GM12878 (cell line): ENCODE data around the gene OLFM2. TPM values are rescaled to one million over a fixed set of nuclear protein-coding genes. Genes with fewer than 3 reads are reported as not detected.
A peak's percentile ranks its signal among the peaks of the same experiment; 100 is the strongest.

ENCODE experiments used
- ATAC-seq: fragments of 200-7000 bp; cut with Tn5 transposase; 3 replicates; pipeline ENCODE4 v1.9.1; 2020; ENCODE audit warnings: mild to moderate bottlenecking, moderate library complexity
- BruUV-seq: library from RNA; stranded (reverse); fragments of 400-500 nt; replicated peaks from 2 replicates; lab custom pipeline; 2021; lab: Mats Ljungman, UMichigan
- CTCF ChIA-PET: fragments of 300-600 bp; sonication (Branson Sonifier 250); formaldehyde crosslinking; extraction: SDS; loops from one replicate; lab custom pipeline; 2021; ENCODE audit warnings: inconsistent platforms; lab: Yijun Ruan, JAX
- POLR2A ChIA-PET: fragments of 350-600 bp; formaldehyde crosslinking; extraction: SDS; loops from one replicate; lab custom pipeline; 2021; ENCODE audit warnings: inconsistent platforms; lab: Charles Lee
- RAD21 ChIA-PET: fragments of 300-600 bp; sonication (Branson Sonifier 250); formaldehyde crosslinking; loops from one replicate; lab custom pipeline; 2023; ENCODE audit warnings: antibody characterized with exemption; ENCODE audit not compliant: unreplicated experiment; lab: Charles Lee
- SMC1A ChIA-PET: fragments of 300-600 bp; sonication (Branson Sonifier 250); formaldehyde crosslinking; loops from one replicate; lab custom pipeline; 2023; ENCODE audit not compliant: unreplicated experiment, uncharacterized antibody; lab: Charles Lee
- DNase-seq: peaks from one replicate; pipeline ENCODE4 v3.0.0-alpha.2; 2011; ENCODE audit warnings: low read depth, low spot score
- FAIRE-seq: peaks from 3 replicates; lab custom pipeline; 2011; peaks lifted over from hg19 to GRCh38; lab: Jason Lieb, UNC
- H2AFZ ChIP-seq: 2 replicates; pipeline ENCODE4 v1.6.0; 2011; ENCODE audit warnings: low read depth, low read length, control low read depth; ENCODE audit not compliant: control insufficient read depth
- H3K27ac ChIP-seq: 2 replicates; pipeline ENCODE4 v1.5.1; 2011; ENCODE audit warnings: control low read depth; ENCODE audit not compliant: control insufficient read depth, insufficient read depth
- H3K27me3 ChIP-seq, 2 experiments: replicated peaks in 1 of 2; 2 replicates each; pipeline versions ENCODE4 v1.6.0 to v1.6.1; 2011; ENCODE audit warnings: low read length in 1 of 2; ENCODE audit not compliant: control insufficient read depth in 2 of 2, insufficient read depth in 2 of 2
- H3K36me3 ChIP-seq, 2 experiments: 2 replicates each; pipeline ENCODE4 v1.5.1; 2011; ENCODE audit warnings: low read length in 1 of 2; ENCODE audit not compliant: control insufficient read depth in 2 of 2, insufficient read depth in 2 of 2
- H3K4me1 ChIP-seq: 2 replicates; pipeline ENCODE4 v1.6.1; 2011; ENCODE audit warnings: mild to moderate bottlenecking, low read length, moderate library complexity, mixed read lengths; ENCODE audit not compliant: control insufficient read depth, insufficient read depth
- H3K4me2 ChIP-seq: 2 replicates; pipeline ENCODE4 v1.6.0; 2011; ENCODE audit warnings: control low read depth; ENCODE audit not compliant: control insufficient read depth, insufficient read depth
- H3K4me3 ChIP-seq: fragments of 200-600 bp; sonication (generic); 2 replicates; pipeline ENCODE4 v1.5.1; 2016
- H3K79me2 ChIP-seq: 2 replicates; pipeline ENCODE4 v1.6.0; 2011; ENCODE audit warnings: low read length; ENCODE audit not compliant: control insufficient read depth, insufficient read depth
- H3K9ac ChIP-seq: 2 replicates; pipeline ENCODE4 v1.8.0; 2011; ENCODE audit warnings: low read length, control low read depth, mixed read lengths; ENCODE audit not compliant: control insufficient read depth, insufficient read depth
- H3K9me3 ChIP-seq: replicated peaks from 3 replicates; pipeline ENCODE4 v1.5.1; 2011; ENCODE audit warnings: mild to moderate bottlenecking, low read length; ENCODE audit not compliant: control insufficient read depth, insufficient read depth
- H4K20me1 ChIP-seq: 2 replicates; pipeline ENCODE4 v1.6.0; 2011; ENCODE audit not compliant: control insufficient read depth, insufficient read depth
- BHLHE40 ChIP-seq, 2 experiments: fragments of 450-650 bp in 1 of 2; IDR thresholded peaks; 2 replicates each; pipeline ENCODE4 v1.6.1; 2011 to 2017; ENCODE audit warnings: low read depth in 2 of 2, borderline replicate concordance in 1 of 2, improper control_type of control experiment in 1 of 2, low read length in 1 of 2, mild to moderate bottlenecking in 1 of 2
- JUNB ChIP-seq: IDR thresholded peaks from 2 replicates; pipeline ENCODE4 v1.6.1; 2016; ENCODE audit warnings: antibody characterized with exemption, mild to moderate bottlenecking
- NRF1 ChIP-seq: conservative IDR thresholded peaks from 2 replicates; pipeline ENCODE4 v1.6.1; 2011; ENCODE audit warnings: mild to moderate bottlenecking, low read depth, low read length, improper control_type of control experiment
- ZNF24 ChIP-seq: fragments of 450-650 bp; IDR thresholded peaks from 2 replicates; pipeline ENCODE4 v1.6.1; 2017; ENCODE audit warnings: antibody characterized with exemption, mild to moderate bottlenecking
- WGBS: methylation state at CpG from one replicate; pipeline ENCODE4 v1.1.6; 2016; ENCODE audit warnings: low lambda C conversion rate; ENCODE audit not compliant: insufficient replicate concordance, insufficient coverage; ENCODE audit errors: missing lambda C conversion rate; 5-methylcytosine and 5-hydroxymethylcytosine counted together
- in situ Hi-C: fragments of 300-500 bp; cut with MboI; formaldehyde crosslinking; loops from 9 replicates; pipeline ENCODE4 v1.14.3; 2018; ENCODE audit warnings: mixed read lengths
- intact Hi-C: fragments of 100-400 bp; cut with micrococcal nuclease; formaldehyde crosslinking; loops from one replicate; pipeline ENCODE4 v1.14.2; 2022; ENCODE audit not compliant: unreplicated experiment
- polyA plus RNA-seq, 11 experiments: library from polyadenylated mRNA; depleted of rRNA in 4 of 11; unstranded in 6 of 11; stranded (reverse) in 5 of 11; fragments of >200 nt; fragmentation: Nextera tagmentation in 4 of 11; fragmentation: Illumina TruSeq in 1 of 11; extraction: Ambion mirVana in 4 of 11; extraction: Trizol in 1 of 11; gene quantifications; 1 replicate in 1 of 11; 2 replicates in 10 of 11; pipeline versions ENCODE4 v1.2.1 to v1.2.3, GENCODE V29; 2011 to 2016; ENCODE audit warnings: inconsistent platforms in 2 of 11, missing spikeins in 2 of 11, low read depth in 1 of 11
- total RNA-seq, 4 experiments: library from RNA; depleted of rRNA in 3 of 4; stranded (reverse); fragments of >200 nt in 3 of 4; fragmentation: Illumina TruSeq in 1 of 4; extraction: Trizol in 1 of 4; gene quantifications; 2 replicates each; pipeline versions ENCODE4 v1.2.1 to v1.2.3, GENCODE V29; 2013 to 2021
- TF ChIP-seq, protein P1 (sequence below): fragments of 450-650 bp; IDR thresholded peaks from 2 replicates; pipeline ENCODE4 v1.6.1; 2018; ENCODE audit warnings: mild to moderate bottlenecking, low read depth, moderate library complexity; ENCODE audit not compliant: partially characterized antibody
- TF ChIP-seq, protein P2 (sequence below): IDR thresholded peaks from 2 replicates; pipeline ENCODE4 v1.6.1; 2012; ENCODE audit warnings: low read depth, low read length, improper control_type of control experiment

Gene OLFM2
- total and polyA plus RNA-seq, 10 of the 15 experiments (the other 5 are each of a cell fraction or from before 2014, with no cell fraction given): 0.07 to 3.5 (median 0.27) TPM; not detected in 5

DNA sequence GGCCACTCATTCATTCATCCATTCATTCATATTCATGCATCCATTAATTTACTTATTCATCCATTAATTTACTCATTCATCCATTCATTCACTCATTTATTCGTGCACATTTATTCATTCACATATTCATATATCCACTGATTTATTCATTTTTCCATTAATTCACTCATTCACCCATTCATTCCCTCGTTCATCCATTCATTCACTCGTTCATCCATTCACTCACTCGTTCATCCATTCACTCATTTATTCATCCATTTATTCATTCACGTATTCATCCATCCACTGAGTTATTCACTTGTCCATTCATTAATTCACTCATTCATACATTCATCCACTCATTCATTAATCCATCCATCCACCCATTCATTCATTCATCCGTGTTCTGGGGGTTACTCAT lies 35.8 kb upstream of the OLFM2 start:
- ChIA-PET POLR2A (no interaction called here), SMC1A (no interaction called here), RAD21 (no interaction called here), CTCF (no interaction called here)
- ATAC-seq (no peak), FAIRE-seq (no peak), DNase-seq (no peak)
- no peaks in the 10 kb centered on the region for H3K9me3 ChIP-seq
- H3K79me2 ChIP-seq: no peaks in the 10 kb centered on the region
- H3K4me2 ChIP-seq: no peak overlapping the region
- no peak overlapping the region for H3K4me3 ChIP-seq
- no peak overlapping the region for H2AFZ ChIP-seq
- WGBS: 40% methylated on average over 6 of the region's 6 CpGs
- no peaks in the 10 kb centered on the region for H4K20me1 ChIP-seq
- H3K36me3 ChIP-seq: no peaks in the 10 kb centered on the region
- no peak overlapping the region for H3K27ac ChIP-seq
- BruUV-seq: no TSS peak
- in situ Hi-C loops (no loop called here), intact Hi-C loops (no loop called here)
- no peaks in the 10 kb centered on the region for H3K27me3 ChIP-seq
- H3K4me1 ChIP-seq: no peaks in the 10 kb centered on the region
- H3K9ac ChIP-seq: no peak overlapping the region
- TF ChIP-seq, protein P1, sequence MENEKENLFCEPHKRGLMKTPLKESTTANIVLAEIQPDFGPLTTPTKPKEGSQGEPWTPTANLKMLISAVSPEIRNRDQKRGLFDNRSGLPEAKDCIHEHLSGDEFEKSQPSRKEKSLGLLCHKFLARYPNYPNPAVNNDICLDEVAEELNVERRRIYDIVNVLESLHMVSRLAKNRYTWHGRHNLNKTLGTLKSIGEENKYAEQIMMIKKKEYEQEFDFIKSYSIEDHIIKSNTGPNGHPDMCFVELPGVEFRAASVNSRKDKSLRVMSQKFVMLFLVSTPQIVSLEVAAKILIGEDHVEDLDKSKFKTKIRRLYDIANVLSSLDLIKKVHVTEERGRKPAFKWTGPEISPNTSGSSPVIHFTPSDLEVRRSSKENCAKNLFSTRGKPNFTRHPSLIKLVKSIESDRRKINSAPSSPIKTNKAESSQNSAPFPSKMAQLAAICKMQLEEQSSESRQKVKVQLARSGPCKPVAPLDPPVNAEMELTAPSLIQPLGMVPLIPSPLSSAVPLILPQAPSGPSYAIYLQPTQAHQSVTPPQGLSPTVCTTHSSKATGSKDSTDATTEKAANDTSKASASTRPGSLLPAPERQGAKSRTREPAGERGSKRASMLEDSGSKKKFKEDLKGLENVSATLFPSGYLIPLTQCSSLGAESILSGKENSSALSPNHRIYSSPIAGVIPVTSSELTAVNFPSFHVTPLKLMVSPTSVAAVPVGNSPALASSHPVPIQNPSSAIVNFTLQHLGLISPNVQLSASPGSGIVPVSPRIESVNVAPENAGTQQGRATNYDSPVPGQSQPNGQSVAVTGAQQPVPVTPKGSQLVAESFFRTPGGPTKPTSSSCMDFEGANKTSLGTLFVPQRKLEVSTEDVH: no peak
- TF ChIP-seq ZNF24: peak; percentile 81

DNA sequence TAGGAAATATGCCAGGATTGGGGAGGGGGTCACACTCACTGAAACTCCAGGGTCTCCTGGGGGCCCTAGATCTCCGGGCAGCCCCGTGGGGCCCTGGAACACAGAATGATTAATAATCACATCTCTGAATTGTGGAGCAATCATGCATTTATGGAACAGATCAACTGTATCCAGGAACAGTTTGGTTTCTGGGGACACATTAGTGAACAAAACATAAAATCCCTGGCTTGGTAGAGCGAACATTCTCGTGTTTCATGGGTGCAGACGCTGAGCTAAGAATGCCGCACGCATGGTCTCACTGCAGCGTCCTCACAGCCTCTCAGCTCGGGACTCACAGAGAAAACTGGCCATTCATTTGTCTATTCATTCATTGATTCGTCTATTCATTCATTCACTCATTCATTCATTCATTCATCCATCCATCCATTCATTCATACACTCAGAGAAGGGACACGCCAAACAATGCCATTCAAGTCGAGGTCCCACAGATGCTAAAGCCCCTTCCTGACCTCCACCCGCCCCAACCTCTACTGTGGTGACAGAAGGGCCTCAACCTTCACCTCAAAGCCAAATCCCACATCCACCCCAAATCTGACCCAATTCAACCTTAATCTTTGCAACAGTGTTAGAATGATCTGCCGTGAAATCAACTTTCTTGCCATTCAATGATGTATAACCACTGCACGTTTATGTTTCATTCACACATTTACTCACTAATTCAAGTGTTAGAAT lies 35.0 kb upstream of the OLFM2 start:
- in situ Hi-C loops: no loop called here
- ATAC-seq (no peak), FAIRE-seq (no peak), DNase-seq (no peak)
- Histone ChIP-seq H3K9ac (no peak overlapping the region), H3K27me3 (no peaks in the 10 kb centered on the region), H3K9me3 (no peaks in the 10 kb centered on the region), H3K36me3 (no peaks in the 10 kb centered on the region), H3K4me2 (no peak overlapping the region), H4K20me1 (no peaks in the 10 kb centered on the region), H3K4me1 (no peaks in the 10 kb centered on the region), H3K4me3 (no peak overlapping the region), H2AFZ (no peak overlapping the region), H3K27ac (no peak overlapping the region), H3K79me2 (no peaks in the 10 kb centered on the region)
- WGBS: 36% methylated on average over 15 of the region's 15 CpGs
- no peak for TF ChIP-seq BHLHE40 (IDR thresholded peaks at IDR 0.05; ENCODE audit: borderline replicate concordance in 1 of 2, low read depth in 2 of 2, low read length in 1 of 2)
- no peak for TF ChIP-seq JUNB
- TF ChIP-seq NRF1: no peak
- peak; percentile 86 for TF ChIP-seq ZNF24
- TF ChIP-seq, protein P2, sequence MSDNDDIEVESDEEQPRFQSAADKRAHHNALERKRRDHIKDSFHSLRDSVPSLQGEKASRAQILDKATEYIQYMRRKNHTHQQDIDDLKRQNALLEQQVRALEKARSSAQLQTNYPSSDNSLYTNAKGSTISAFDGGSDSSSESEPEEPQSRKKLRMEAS: no peak
- intact Hi-C loops: no loop called here
- CTCF ChIA-PET: no interaction called here
- SMC1A ChIA-PET: no interaction called here
- RAD21 ChIA-PET: no interaction called here
- POLR2A ChIA-PET: no interaction called here
- BruUV-seq: no TSS peak
